K562 (cell line): ENCODE measurements around the gene METTL14. TPM values are rescaled to one million over a fixed set of nuclear protein-coding genes. Genes with fewer than 3 reads are reported as not detected.

Experiments used
- ATAC-seq: fragments of 200-7000 bp; cut with Tn5 transposase; 3 replicates; pipeline ENCODE4 v1.9.1; 2020; ENCODE audit warnings: moderate library complexity
- BruUV-seq: library from RNA; stranded (reverse); fragments of 400-500 nt; replicated peaks from 2 replicates; lab custom pipeline; 2021; lab: Mats Ljungman, UMichigan
- CTCF ChIA-PET: fragments of 300-600 bp; formaldehyde crosslinking; extraction: SDS; loops from one replicate; lab custom pipeline; 2021; ENCODE audit warnings: low intra/inter-chr PET ratio; lab: Yijun Ruan, JAX
- POLR2A ChIA-PET: fragments of 300-600, 350-650 bp; sonication (Branson Sonifier 250); formaldehyde crosslinking; extraction: SDS; loops from one replicate; lab custom pipeline; 2021; ENCODE audit warnings: antibody characterized with exemption, inconsistent platforms; lab: Yijun Ruan, JAX
- DNase-seq, 4 experiments: peaks; one replicate each; pipeline versions ENCODE4 v3.0.0 to v3.0.0-alpha.2; 2011 to 2018; ENCODE audit warnings: low spot score in 3 of 4, mixed read lengths in 3 of 4; ENCODE audit errors: extremely low read depth in 1 of 4
- FAIRE-seq: peaks from 2 replicates; lab custom pipeline; 2011; peaks lifted over from hg19 to GRCh38; lab: Jason Lieb, UNC
- H2AFZ ChIP-seq: 2 replicates; pipeline ENCODE4 v1.6.0; 2011; ENCODE audit warnings: low read depth, low read length, control low read depth, inconsistent platforms
- H3K27ac ChIP-seq: fragments of 200-600 bp; 3 replicates; pipeline ENCODE4 v1.8.0; 2011; ENCODE audit warnings: low read depth, mild to moderate bottlenecking, control low read depth, inconsistent platforms, low read length, moderate library complexity, mixed read lengths; ENCODE audit errors: extremely low read depth
- H3K27me3 ChIP-seq, 2 experiments: fragments of 300-600 bp in 1 of 2; 2 replicates in 1 of 2; 3 replicates in 1 of 2; pipeline versions ENCODE4 v1.6.0 to v1.8.0; 2011; ENCODE audit warnings: inconsistent platforms in 2 of 2, low read length in 2 of 2, mild to moderate bottlenecking in 1 of 2, mixed read lengths in 1 of 2, moderate library complexity in 1 of 2; ENCODE audit not compliant: control insufficient read depth in 2 of 2, insufficient read depth in 2 of 2
- H3K36me3 ChIP-seq: fragments of 300-600 bp; 3 replicates; pipeline ENCODE4 v1.8.0; 2011; ENCODE audit warnings: mild to moderate bottlenecking, low read length, inconsistent platforms; ENCODE audit not compliant: control insufficient read depth, insufficient read depth
- H3K4me1 ChIP-seq, 2 experiments: fragments of 200-600 bp in 1 of 2; replicated peaks in 1 of 2; 2 replicates in 1 of 2; 3 replicates in 1 of 2; pipeline versions ENCODE4 v1.5.1 to v1.8.0; 2011; ENCODE audit warnings: inconsistent platforms in 2 of 2, low read length in 2 of 2, mild to moderate bottlenecking in 1 of 2, mixed read lengths in 1 of 2, moderate library complexity in 1 of 2; ENCODE audit not compliant: control insufficient read depth in 2 of 2, insufficient read depth in 2 of 2
- H3K4me2 ChIP-seq: 2 replicates; pipeline ENCODE4 v1.6.1; 2011; ENCODE audit warnings: low read length, control low read depth, inconsistent platforms, mixed read lengths; ENCODE audit not compliant: insufficient read depth
- H3K4me3 ChIP-seq: fragments of 200-600 bp; sonication (generic), shearing (Covaris generic); 2 replicates; pipeline ENCODE4 v1.5.1; 2016; ENCODE audit warnings: control low read depth, inconsistent platforms
- H3K79me2 ChIP-seq: fragments of 200-600 bp; 3 replicates; pipeline ENCODE4 v1.8.0; 2011; ENCODE audit warnings: low read length, inconsistent platforms; ENCODE audit not compliant: control insufficient read depth, insufficient read depth
- H3K9ac ChIP-seq, 2 experiments: 2 replicates each; pipeline versions ENCODE4 v1.6.0 to v1.6.1; 2011; ENCODE audit warnings: low read depth in 2 of 2, low read length in 2 of 2, control low read depth in 1 of 2, inconsistent platforms in 1 of 2, mild to moderate bottlenecking in 1 of 2, mixed read lengths in 1 of 2; ENCODE audit not compliant: insufficient read depth in 1 of 2
- H3K9me1 ChIP-seq: one replicate; pipeline ENCODE4 v1.6.0; 2011; ENCODE audit warnings: inconsistent platforms, mild to moderate bottlenecking, low read length, moderate library complexity; ENCODE audit not compliant: control insufficient read depth, insufficient read depth
- H3K9me3 ChIP-seq: replicated peaks from 2 replicates; pipeline ENCODE4 v1.5.1; 2011; ENCODE audit warnings: low read depth, low read length, inconsistent platforms; ENCODE audit not compliant: control insufficient read depth, insufficient read depth
- H4K20me1 ChIP-seq: replicated peaks from 2 replicates; pipeline ENCODE4 v1.6.1; 2011; ENCODE audit warnings: low read length, inconsistent platforms, mixed read lengths; ENCODE audit not compliant: control insufficient read depth, insufficient read depth
- ATF2 ChIP-seq: sonication (generic); formaldehyde crosslinking; IDR thresholded peaks from 2 replicates; pipeline ENCODE4 v1.8.1; 2022; ENCODE audit warnings: missing genetic modification reagents
- CREB5 ChIP-seq: fragments of 250-450 bp; sonication (Bioruptor Pico); IDR thresholded peaks from 2 replicates; pipeline ENCODE4 v1.5.0; 2020; ENCODE audit warnings: mild to moderate bottlenecking
- CTCF ChIP-seq, 3 experiments: IDR thresholded peaks in 2 of 3; conservative IDR thresholded peaks in 1 of 3; 2 replicates each; pipeline ENCODE4 v1.5.1; 2011 to 2012; ENCODE audit warnings: low read length in 3 of 3, mild to moderate bottlenecking in 3 of 3, control low read depth in 2 of 3, improper control_type of control experiment in 1 of 3, inconsistent platforms in 1 of 3, low read depth in 1 of 3, mixed read lengths in 1 of 3, moderate library complexity in 1 of 3; ENCODE audit not compliant: insufficient read depth in 2 of 3
- E4F1 ChIP-seq: fragments of 250-450 bp; sonication (Bioruptor Pico); IDR thresholded peaks from 2 replicates; pipeline ENCODE4 v1.5.0; 2021; ENCODE audit warnings: mild to moderate bottlenecking, borderline replicate concordance
- GABPB1 ChIP-seq: sonication (generic); formaldehyde crosslinking; IDR thresholded peaks from 2 replicates; pipeline ENCODE4 v1.8.0; 2022; ENCODE audit warnings: mild to moderate bottlenecking, missing genetic modification reagents
- HDAC1 ChIP-seq, 2 experiments: fragments of 450-650 bp; IDR thresholded peaks; 2 replicates each; pipeline ENCODE4 v1.6.1; 2016 to 2017; ENCODE audit warnings: inconsistent platforms in 1 of 2, mild to moderate bottlenecking in 1 of 2, moderate library complexity in 1 of 2
- KLF10 ChIP-seq: fragments of 250-450 bp; sonication (Bioruptor Pico); IDR thresholded peaks from 2 replicates; pipeline ENCODE4 v1.6.1; 2021; ENCODE audit warnings: matching md5 sums
- VEZF1 ChIP-seq: fragments of 200-800 bp; sonication (Bioruptor generic); IDR thresholded peaks from 2 replicates; pipeline ENCODE4 v1.6.1; 2017; ENCODE audit warnings: missing genetic modification characterization, missing compliant biosample characterization
- ZFP30 ChIP-seq: fragments of 250-450 bp; sonication (Bioruptor Pico); IDR thresholded peaks from 2 replicates; pipeline ENCODE4 v1.8.0; 2022; ENCODE audit warnings: moderate library complexity, mild to moderate bottlenecking, inconsistent platforms, borderline replicate concordance
- ZNF79 ChIP-seq: fragments of 250-450 bp; sonication (Bioruptor Pico); IDR thresholded peaks from 2 replicates; pipeline ENCODE4 v1.4.0; 2020; ENCODE audit warnings: low read depth, mild to moderate bottlenecking, moderate library complexity
- WGBS: fragments of 100-300 bp; shearing (Covaris generic); methylation state at CpG from one replicate; pipeline ENCODE4 v1.1.6; 2016; ENCODE audit warnings: low coverage, mixed read lengths; ENCODE audit not compliant: insufficient coverage; ENCODE audit errors: missing lambda C conversion rate; 5-methylcytosine and 5-hydroxymethylcytosine counted together
- in situ Hi-C: fragments of 300-500 bp; cut with MboI; formaldehyde crosslinking; loops from 4 replicates; pipeline ENCODE4 v1.15.0; 2018; ENCODE audit warnings: inconsistent platforms, mixed read lengths
- intact Hi-C: fragments of 100-400 bp; cut with micrococcal nuclease; formaldehyde crosslinking; loops from 2 replicates; pipeline ENCODE4 v1.14.2; 2022
- polyA plus RNA-seq, 8 experiments: library from polyadenylated mRNA; depleted of rRNA in 4 of 8; stranded (reverse) in 5 of 8; unstranded in 3 of 8; fragments of >200 nt; fragmentation: Nextera tagmentation in 2 of 8; fragmentation: Illumina TruSeq in 1 of 8; extraction: Ambion mirVana in 2 of 8; extraction: Trizol in 1 of 8; gene quantifications; 2 replicates each; pipeline versions ENCODE4 v1.2.1 to v1.2.3, GENCODE V29; 2011 to 2014; ENCODE audit warnings: inconsistent platforms in 1 of 8, missing spikeins in 1 of 8
- total RNA-seq, 7 experiments: library from RNA; depleted of rRNA in 6 of 7; stranded (reverse); fragments of >200 nt in 6 of 7; fragmentation: Illumina TruSeq in 2 of 7; extraction: Trizol in 2 of 7; gene quantifications; 2 replicates each; pipeline versions ENCODE4 v1.2.1 to v1.2.3, GENCODE V29; 2011 to 2021; ENCODE audit warnings: low replicate concordance in 1 of 7

Gene METTL14
- total and polyA plus RNA-seq, 9 of the 15 experiments (the other 6 are each of a cell fraction or from before 2014, with no cell fraction given) = 16.7 to 42.4 (median 27.7) TPM

GRCh38 chr4:118682928-118683327 is 2.3 kb upstream of the METTL14 start (continued):
- TF ChIP-seq CTCF (IDR thresholded peaks at IDR 0.05 in 2 of 3, conservative IDR thresholded peaks at IDR 0.05 in 1 of 3; ENCODE audit: insufficient read depth in 2 of 3, low read depth in 1 of 3, low read length in 3 of 3) = peak; percentile 37 to 64 (median 58); a peak in 5 of 6 replicates

DNA sequence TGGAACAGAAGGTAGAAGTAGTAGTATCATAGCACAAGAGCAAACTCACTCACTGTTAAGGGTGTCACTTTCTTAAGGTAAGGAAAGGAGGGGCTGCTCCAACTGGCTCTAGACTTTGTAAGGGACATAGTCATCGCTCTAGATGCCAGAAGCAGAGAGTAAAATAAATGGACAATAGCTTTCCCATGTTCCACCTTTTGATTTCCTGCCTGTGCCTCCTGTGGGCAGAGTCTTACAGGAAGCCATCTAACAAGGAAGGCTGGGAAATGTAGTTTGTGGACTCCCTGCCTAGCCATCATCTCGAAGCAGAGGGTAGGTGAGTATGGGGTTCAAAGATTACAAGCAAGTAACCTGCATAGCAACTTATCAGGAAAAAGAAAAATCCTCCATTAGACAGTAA is 1.7 kb upstream of the METTL14 start:
- Histone ChIP-seq H3K4me1 (peaks cover 3 to 9% of the 10 kb centered on the region in 2 experiments; a peak in 3 of 5 replicates), H3K4me2 (peak overlapping the region; percentile 38), H3K9me3 (no peaks in the 10 kb centered on the region), H2AFZ (peak overlapping the region; percentile 97), H3K4me3 (no peak overlapping the region), H3K79me2 (peaks cover 26% of the 10 kb centered on the region), H3K36me3 (peaks cover 12% of the 10 kb centered on the region; the same call in 2 of the 3 replicates), H3K27ac (no peak overlapping the region), H4K20me1 (0 out of 2 replicates have a peak, but pooled peaks cover 3% of the 10 kb centered on the region), H3K27me3 (no peaks in the 10 kb centered on the region), H3K9ac (no peak overlapping the region; a peak in 1 of 4 replicates), H3K9me1 (no peaks in the 10 kb centered on the region)
- POLR2A ChIA-PET = no interaction called here
- DNase-seq (peak in 2 of 4 experiments; percentile 27 to 43), ATAC-seq (peak; percentile 58), FAIRE-seq (peak; percentile 44)
- intact Hi-C loops (loop anchor here (5.0 kb wide), 2 partner anchors 141 to 401 kb away; no protein-coding TSS in a partner anchor), in situ Hi-C loops (loop anchor here (25.0 kb wide), 1 partner anchor 396 kb away; no protein-coding TSS in a partner anchor)
- BruUV-seq = no TSS peak
- 4% methylated on average over 2 of the region's 2 CpGs for WGBS
- CTCF ChIA-PET = no interaction called here
- TF ChIP-seq VEZF1 (CRISPR knock-in tag) (no peak), ZFP30 (CRISPR knock-in tag) (no peak), HDAC1 (IDR thresholded peaks at IDR 0.05) (no peak), E4F1 (CRISPR knock-in tag) (no peak), CREB5 (CRISPR knock-in tag) (no peak), ATF2 (CRISPR knock-in tag) (no peak), KLF10 (CRISPR knock-in tag) (no peak), GABPB1 (CRISPR knock-in tag) (peak; percentile 51; the same call in 1 of the 2 replicates), ZNF79 (no peak)
